Endometrium (tissue), 2 donors: Measurements from ENCODE around the gene AXDND1.
"Not testable (repeated sequence)": the region's sequence is repeated elsewhere in the genome, so short reads cannot be mapped to it uniquely, and the experiment has no call there.

Experiments
- FAIRE-seq: peaks from 2 replicates; lab custom pipeline; 2012; peaks lifted over from hg19 to GRCh38; lab: Jason Lieb, UNC
- donor health status: control.
- donor health status: control.

AXDND1 gene

DNA sequence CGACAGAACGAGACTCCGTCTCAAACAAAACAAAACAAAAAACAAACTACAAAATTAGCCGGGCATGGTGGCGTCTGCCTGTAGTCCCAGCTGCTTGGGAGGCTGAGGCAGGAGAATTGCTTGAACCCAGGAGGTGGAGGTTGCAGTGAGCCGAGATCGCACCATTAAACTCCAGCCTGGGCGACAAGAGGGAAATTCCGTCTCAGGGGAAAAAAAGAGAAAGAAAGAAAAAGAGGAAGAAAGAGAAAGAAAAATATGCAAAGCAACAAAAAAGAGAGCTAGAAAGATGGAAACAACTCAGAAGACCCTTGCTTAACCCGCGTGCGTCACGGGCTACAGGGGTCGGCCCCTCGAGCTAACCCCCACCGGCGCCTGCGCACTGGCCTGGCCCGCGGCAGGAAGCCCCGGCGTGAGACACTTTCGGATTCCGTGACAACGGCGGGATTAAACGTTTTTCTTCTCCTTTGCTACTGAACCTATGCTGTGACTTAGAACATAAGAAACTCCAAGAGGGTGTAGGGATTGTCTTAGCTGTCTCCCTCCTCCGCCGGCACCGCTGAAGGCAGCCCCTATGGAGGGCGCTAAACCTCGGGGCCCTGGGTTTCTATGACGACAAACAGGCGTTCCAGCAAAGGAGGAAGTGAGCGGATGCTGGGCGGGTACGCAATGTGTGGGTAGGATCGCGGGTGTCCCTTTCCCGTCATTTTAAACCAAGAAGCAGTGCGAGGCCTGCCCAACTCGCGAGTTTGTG lies at the start of gene AXDND1:
TSS of gene AXDND1 (plus strand) at position 630 of the 751 bp plus-strand sequence. CDS start 539 bp downstream, outside the sequence.
- no peak for FAIRE-seq

- FAIRE-seq: no peak
These were observed 47.3 kb upstream of the AXDND1 start for GRCh38 chr1:179318491-179318890.

DNA sequence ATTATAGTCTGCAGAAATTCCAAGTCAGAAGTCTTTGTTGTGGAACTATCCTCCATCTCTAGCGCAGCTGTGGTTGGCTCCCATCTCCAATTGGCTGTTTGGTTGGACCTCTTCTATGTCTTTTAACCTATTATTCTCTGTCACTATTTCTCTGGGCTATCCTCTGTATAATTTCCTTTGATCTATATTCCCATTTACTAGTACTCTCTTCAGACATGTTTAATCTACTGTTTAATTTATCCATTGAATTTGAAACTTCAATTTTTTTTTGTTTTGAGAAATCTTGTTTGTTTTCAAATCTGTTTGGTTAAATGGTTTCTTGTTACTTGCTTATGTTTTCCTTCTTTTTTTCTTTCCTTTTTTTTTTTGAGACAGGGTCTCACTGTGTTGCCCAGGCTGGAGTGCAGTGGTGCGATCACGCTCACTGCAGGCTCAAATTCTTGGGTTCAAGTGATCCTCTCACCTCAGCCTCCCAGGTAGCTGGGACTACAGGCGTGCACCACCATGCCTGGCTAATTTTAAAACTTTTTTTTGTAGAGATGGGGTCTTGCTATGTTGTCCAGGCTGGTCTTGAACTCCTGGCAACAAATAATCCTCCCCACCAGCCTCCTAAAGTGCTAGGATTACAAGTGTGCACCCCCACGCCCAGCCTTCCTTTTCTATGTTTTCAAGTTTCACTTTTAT lies 44.1 kb upstream of the AXDND1 start:
- no peak for FAIRE-seq

- no peak for FAIRE-seq
These were observed 43.2 kb upstream of the AXDND1 start for GRCh38 chr1:179322557-179322956.

GRCh38 chr1:179323436-179323835 lies 42.3 kb upstream of the AXDND1 start:
- FAIRE-seq: peak; percentile 12

GRCh38 chr1:179325836-179326235 lies 39.9 kb upstream of the AXDND1 start:
- FAIRE-seq: no peak

GRCh38 chr1:179326746-179327145 lies 39.0 kb upstream of the AXDND1 start:
- no peak for FAIRE-seq

DNA sequence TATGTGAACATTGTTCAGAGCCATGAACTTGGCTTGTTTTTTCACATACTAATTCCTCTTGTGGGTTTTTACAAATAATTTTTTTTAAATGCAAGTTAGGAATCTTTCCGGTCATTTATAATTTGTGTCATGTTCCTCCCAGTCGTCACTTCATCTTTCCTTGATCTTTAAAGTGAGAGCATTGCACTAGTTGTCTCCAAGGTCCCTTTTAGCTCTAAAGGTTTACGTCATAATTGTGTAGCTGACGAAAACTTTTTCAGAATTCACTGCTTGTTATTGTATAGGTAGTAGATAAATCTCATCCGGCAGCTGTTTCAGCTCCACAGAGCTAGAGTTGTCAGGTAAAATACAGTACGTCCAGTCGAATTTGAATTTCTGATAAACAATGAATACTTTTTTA lies 38.6 kb upstream of the AXDND1 start:
- FAIRE-seq: no peak

GRCh38 chr1:179327679-179328078 lies 38.1 kb upstream of the AXDND1 start:
- no peak for FAIRE-seq

DNA sequence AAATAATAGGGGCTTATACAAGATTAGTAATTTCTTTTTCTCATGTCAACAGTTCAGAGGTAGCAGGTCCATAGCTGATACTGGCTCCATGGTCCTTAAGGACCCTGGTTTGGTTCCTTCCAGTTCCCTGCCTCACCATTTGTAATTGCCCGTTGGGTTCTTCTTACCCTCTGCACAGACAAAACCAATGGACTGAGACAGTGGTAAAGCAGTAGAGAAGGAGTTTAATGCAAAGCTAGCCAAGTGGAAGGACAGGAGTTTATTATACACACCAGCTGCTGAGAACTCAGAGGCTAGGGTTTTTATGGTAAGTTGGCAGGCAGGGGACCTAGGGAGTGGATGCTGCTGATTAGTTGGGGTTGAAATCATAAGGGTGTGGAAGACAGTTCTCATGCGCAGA lies 35.9 kb upstream of the AXDND1 start:
- FAIRE-seq: no peak

- no peak for FAIRE-seq
These were observed 31.3 kb upstream of the AXDND1 start for GRCh38 chr1:179334440-179334839.

- FAIRE-seq: no peak
These were observed 28.5 kb upstream of the AXDND1 start for GRCh38 chr1:179337288-179337687.

DNA sequence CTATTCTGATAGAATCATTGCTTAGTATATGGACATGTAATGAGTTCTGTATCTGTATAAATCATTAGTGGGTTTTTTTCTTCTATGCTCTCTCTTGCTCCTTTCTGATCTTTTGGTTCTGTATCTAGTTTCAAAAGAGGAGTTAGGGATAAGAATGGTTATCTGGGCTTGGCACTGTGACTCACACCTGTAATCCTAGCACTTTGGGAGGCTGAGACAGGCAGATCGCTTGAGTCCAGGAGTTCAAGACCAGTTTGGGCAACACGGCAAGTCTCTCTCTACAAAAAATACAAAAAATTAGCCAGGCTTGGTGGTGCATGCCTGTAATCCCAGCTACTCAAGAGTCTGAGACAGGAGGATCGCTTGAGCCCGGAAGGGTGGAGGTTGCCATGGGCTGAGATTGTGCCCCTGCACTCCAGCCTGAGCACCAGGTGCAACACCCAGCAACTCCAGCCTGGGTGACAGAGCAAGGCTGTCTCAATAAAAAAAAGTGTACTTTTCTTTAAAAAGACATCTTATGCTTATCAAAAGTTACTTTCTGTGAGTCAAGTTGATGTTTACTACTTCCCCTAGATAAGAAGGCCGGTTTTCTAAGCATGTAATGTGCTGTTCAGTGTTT lies 27.7 kb upstream of the AXDND1 start:
- no peak for FAIRE-seq

DNA sequence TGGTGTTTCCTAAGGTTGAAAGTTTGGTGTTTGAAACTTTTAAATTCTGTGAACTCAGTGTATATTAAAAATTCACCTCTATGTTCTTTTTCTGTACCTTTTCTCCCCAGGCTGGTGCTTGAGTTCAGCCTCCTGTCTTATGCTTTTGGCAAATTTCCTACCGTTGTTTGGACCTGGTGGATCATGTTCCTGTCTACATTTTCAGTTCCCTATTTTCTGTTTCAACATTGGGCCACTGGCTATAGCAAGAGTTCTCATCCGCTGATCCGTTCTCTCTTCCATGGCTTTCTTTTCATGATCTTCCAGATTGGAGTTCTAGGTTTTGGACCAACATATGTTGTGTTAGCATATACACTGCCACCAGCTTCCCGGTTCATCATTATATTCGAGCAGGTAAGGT lies 24.9 kb upstream of the AXDND1 start:
- no peak for FAIRE-seq

- no peak for FAIRE-seq
These were observed 23.7 kb upstream of the AXDND1 start for GRCh38 chr1:179341943-179342547.

- FAIRE-seq: no peak
These were observed 22.9 kb upstream of the AXDND1 start for GRCh38 chr1:179342740-179343404.

- no peak for FAIRE-seq
These were observed 14.5 kb upstream of the AXDND1 start for GRCh38 chr1:179351281-179351680.

DNA sequence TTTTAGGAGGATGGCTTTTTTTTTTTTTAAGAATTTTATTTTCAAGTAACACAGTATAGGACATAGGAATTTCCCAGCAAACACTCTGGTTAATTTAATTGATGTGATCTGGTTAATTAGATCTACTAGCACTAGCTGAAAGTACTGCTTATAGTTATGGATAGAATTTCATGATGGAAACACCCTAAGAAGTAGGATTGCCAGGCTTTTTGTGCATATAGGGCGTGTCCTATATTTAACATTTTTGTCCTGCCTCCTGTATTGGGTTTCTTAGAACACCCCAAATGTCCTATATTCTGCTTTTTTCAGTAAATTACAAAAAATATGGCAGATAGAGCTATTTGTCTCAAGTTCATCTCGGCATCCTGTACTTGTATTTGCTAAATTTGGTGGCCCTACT lies 13.5 kb upstream of the AXDND1 start:
- FAIRE-seq: no peak

DNA sequence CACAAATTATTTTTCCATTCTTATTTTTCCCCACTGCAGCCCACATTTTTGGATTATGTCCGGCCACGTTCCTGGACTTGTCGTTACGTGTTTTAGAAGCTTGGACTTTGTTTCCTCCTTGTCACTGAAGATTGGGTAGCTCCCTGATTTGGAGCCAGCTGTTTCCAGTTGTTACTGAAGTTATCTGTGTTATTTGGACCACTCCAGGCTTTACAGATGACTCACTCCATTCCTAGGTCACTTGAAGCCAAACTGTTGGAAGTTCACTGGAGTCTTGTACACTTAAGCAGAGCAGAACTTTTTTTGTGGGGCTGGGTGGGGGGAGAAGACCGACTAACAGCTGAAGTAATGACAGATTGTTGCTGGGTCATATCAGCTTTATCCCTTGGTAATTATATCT lies 12.2 kb upstream of the AXDND1 start:
- FAIRE-seq: peak; percentile 57

DNA sequence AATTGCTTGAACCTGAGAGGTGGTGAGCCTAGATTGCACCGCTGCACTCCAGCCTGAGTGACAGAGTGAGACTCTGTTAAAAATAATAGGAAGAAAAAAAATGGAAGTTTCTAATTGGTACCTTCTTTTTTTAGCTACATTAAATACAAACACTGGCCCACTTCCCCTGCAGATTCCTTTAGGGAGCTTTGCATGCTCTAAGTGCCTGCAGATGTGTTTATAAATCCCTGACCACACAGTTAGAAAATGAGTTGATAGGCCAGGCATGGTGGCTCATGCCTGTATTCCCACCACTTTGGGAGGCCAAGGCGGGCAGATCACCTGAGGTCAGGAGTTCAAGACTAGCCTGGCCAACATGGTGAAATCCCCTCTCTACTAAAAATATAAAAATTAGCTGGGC lies 4.1 kb upstream of the AXDND1 start:
- FAIRE-seq: not testable (repeated sequence)

DNA sequence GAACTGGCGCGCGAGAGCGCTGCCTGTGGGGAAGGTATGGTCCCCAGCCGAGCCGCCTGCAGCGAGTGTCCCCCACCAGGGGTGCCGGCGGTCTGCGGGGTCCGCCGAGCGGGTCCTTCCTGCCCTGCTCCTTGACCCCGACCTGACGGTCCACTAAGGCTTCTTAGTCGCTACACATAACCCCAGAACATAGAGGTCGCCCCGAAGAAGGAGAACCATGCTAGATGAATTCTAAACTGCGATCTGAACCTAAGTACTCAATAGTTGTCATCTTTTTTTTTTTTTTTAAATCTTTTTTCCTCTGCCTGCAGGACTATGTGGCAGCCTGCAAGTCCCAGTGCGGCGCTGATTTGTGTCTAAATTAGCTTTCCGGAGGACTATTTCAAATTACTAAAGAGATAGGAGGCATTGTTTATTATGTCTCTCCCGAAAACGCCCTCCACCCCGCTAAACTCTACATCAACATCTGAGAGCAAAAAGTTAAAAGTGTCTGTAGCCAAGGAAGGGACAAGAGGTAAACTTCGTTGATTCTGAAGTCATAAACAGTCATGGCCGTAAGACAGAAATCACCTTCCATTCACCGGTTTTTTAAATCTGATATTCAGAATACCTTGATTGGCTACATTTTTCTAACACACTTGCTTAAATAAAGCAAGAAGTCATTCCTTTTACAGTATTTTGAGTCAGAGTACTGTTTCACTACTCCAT lies 476 bp downstream of the AXDND1 start:
- FAIRE-seq: no peak
